Endothelial cell of umbilical vein (primary cell): Measurements from ENCODE around the gene PTPN13.

ENCODE experiments used
- CTCF ChIP-seq, 2 donors: IDR thresholded peaks; 1 replicate in 1 of 2; 2 replicates in 1 of 2; pipeline ENCODE4 v1.5.1; 2011; ENCODE audit warnings: low read length in 2 of 2, mild to moderate bottlenecking in 2 of 2, moderate library complexity in 2 of 2, control low read depth in 1 of 2, inconsistent platforms in 1 of 2, low read depth in 1 of 2; ENCODE audit not compliant: insufficient read depth in 1 of 2; ENCODE audit errors: extremely low read depth in 1 of 2
- EZH2 ChIP-seq: IDR thresholded peaks from 2 replicates; pipeline ENCODE4 v1.6.1; 2012; ENCODE audit warnings: borderline replicate concordance, low read depth, mild to moderate bottlenecking, moderate library complexity, low read length, inconsistent platforms; ENCODE audit not compliant: severe bottlenecking
- JUN ChIP-seq: IDR thresholded peaks from 2 replicates; pipeline ENCODE4 v1.6.1; 2011; ENCODE audit warnings: borderline replicate concordance, low read depth; ENCODE audit not compliant: insufficient read length, insufficient read depth
- POLR2A ChIP-seq: IDR thresholded peaks from 2 replicates; pipeline ENCODE4 v1.6.1; 2012; ENCODE audit warnings: low read depth, mild to moderate bottlenecking, control low read depth, low read length
- POLR2AphosphoS5 ChIP-seq: IDR thresholded peaks from 2 replicates; pipeline ENCODE4 v1.6.1; 2012; ENCODE audit warnings: low read depth, mild to moderate bottlenecking, control low read depth, low read length, moderate library complexity; ENCODE audit not compliant: insufficient read depth

- TF ChIP-seq CTCF (IDR thresholded peaks at IDR 0.05; ENCODE audit: extremely low read depth in 1 of 2, insufficient read depth in 1 of 2, low read depth in 1 of 2, low read length in 2 of 2): no peak
- no peak for TF ChIP-seq POLR2AphosphoS5
- TF ChIP-seq JUN: no peak
- no peak for TF ChIP-seq EZH2
- no peak for TF ChIP-seq POLR2A
Measured at GRCh38 chr4:86640469-86640868, 46.4 kb downstream of the PTPN13 start.
